KOPT-K1 (cell line): Measurements from ENCODE around the gene PKIG.
"Not testable (repeated sequence)": the region's sequence is repeated elsewhere in the genome, so short reads cannot be mapped to it uniquely, and the experiment has no call there.

Experiments used
- H3K27ac ChIP-seq: fragments of 200-600 bp; sonication (generic); 2 replicates; pipeline ENCODE4 v1.5.1; 2016; ENCODE audit warnings: antibody characterized with exemption, mild to moderate bottlenecking, low read depth, low read length; ENCODE audit not compliant: poor library complexity, severe bottlenecking
- H3K36me3 ChIP-seq: fragments of 200-600 bp; sonication (generic); 2 replicates; pipeline ENCODE4 v1.5.1; 2017; ENCODE audit warnings: antibody characterized with exemption, mild to moderate bottlenecking, low read length, moderate library complexity; ENCODE audit not compliant: insufficient read depth
- H3K9me3 ChIP-seq: fragments of 200-600 bp; sonication (generic); 2 replicates; pipeline ENCODE4 v1.5.1; 2017; ENCODE audit warnings: antibody characterized with exemption, low read length, mild to moderate bottlenecking; ENCODE audit not compliant: insufficient read depth, poor library complexity, severe bottlenecking

The PKIG gene

GRCh38 chr20:44646023-44646640, 63.8 kb downstream of the PKIG start:
- no peaks in the 10 kb centered on the region for H3K9me3 ChIP-seq
- peaks cover 62% of the 10 kb centered on the region for H3K36me3 ChIP-seq
- H3K27ac ChIP-seq = peak overlapping the region; percentile 95

- Histone ChIP-seq H3K27ac (peak overlapping the region; percentile 95), H3K36me3 (peaks cover 56% of the 10 kb centered on the region), H3K9me3 (no peaks in the 10 kb centered on the region)
Measured at GRCh38 chr20:44646641-44647274, 64.4 kb downstream of the PKIG start.

GRCh38 chr20:44648068-44648467, 65.7 kb downstream of the PKIG start:
- peak overlapping the region; percentile 95 for H3K27ac ChIP-seq
- peaks cover 43% of the 10 kb centered on the region for H3K36me3 ChIP-seq
- no peaks in the 10 kb centered on the region for H3K9me3 ChIP-seq

GRCh38 chr20:44648579-44648978, 66.2 kb downstream of the PKIG start:
- Histone ChIP-seq H3K9me3 (no peaks in the 10 kb centered on the region), H3K27ac (peak overlapping the region; percentile 95), H3K36me3 (peaks cover 38% of the 10 kb centered on the region)

- H3K27ac ChIP-seq = peak overlapping the region; percentile 95
- H3K9me3 ChIP-seq = no peaks in the 10 kb centered on the region
- H3K36me3 ChIP-seq = peaks cover 33% of the 10 kb centered on the region
Measured at GRCh38 chr20:44649126-44649525, 66.7 kb downstream of the PKIG start.

- Histone ChIP-seq H3K27ac (peak overlapping the region; percentile 95), H3K9me3 (no peaks in the 10 kb centered on the region), H3K36me3 (peaks cover 35% of the 10 kb centered on the region)
Measured at GRCh38 chr20:44649976-44650375, 67.6 kb downstream of the PKIG start.

- Histone ChIP-seq H3K27ac (peak overlapping the region; percentile 95), H3K9me3 (no peaks in the 10 kb centered on the region), H3K36me3 (peaks cover 43% of the 10 kb centered on the region)
Measured at GRCh38 chr20:44650771-44651433, 68.5 kb downstream of the PKIG start.

- H3K9me3 ChIP-seq = no peaks in the 10 kb centered on the region
- peaks cover 47% of the 10 kb centered on the region for H3K36me3 ChIP-seq
- peak overlapping the region; percentile 95 for H3K27ac ChIP-seq
Measured at GRCh38 chr20:44651434-44651683, 69.0 kb downstream of the PKIG start.

- H3K36me3 ChIP-seq = peaks cover 50% of the 10 kb centered on the region
- no peaks in the 10 kb centered on the region for H3K9me3 ChIP-seq
- H3K27ac ChIP-seq = peak within 1 kb of the TSS; percentile 95
Measured at GRCh38 chr20:44651684-44652423, 69.5 kb downstream of the PKIG start, which contains the start of gene ADA. ADA (minus strand) TSS chr20:44651699; CDS start chr20:44651607, 92 bp downstream.

GRCh38 chr20:44653546-44653945, 71.2 kb downstream of the PKIG start:
- peaks cover 51% of the 10 kb centered on the region for H3K36me3 ChIP-seq
- peak overlapping the region; percentile 95 for H3K27ac ChIP-seq
- peaks cover 8% of the 10 kb centered on the region for H3K9me3 ChIP-seq

GRCh38 chr20:44654210-44654609, 71.8 kb downstream of the PKIG start:
- H3K9me3 ChIP-seq = not testable (repeated sequence)

GRCh38 chr20:44656448-44656847, 74.1 kb downstream of the PKIG start:
- Histone ChIP-seq H3K9me3 (peaks cover 8% of the 10 kb centered on the region), H3K36me3 (peaks cover 71% of the 10 kb centered on the region), H3K27ac (peak overlapping the region; percentile 6)

More at GRCh38 chr20:44654210-44654609, 71.8 kb downstream of the PKIG start:
- H3K27ac ChIP-seq = not testable (repeated sequence)
- peaks cover 51% of the 10 kb centered on the region for H3K36me3 ChIP-seq

- Histone ChIP-seq H3K27ac (no peak overlapping the region), H3K9me3 (peaks cover 8% of the 10 kb centered on the region), H3K36me3 (peaks cover 85% of the 10 kb centered on the region)
Measured at GRCh38 chr20:44657875-44658274, 75.5 kb downstream of the PKIG start.

GRCh38 chr20:44658810-44659209, 76.4 kb downstream of the PKIG start:
- Histone ChIP-seq H3K9me3 (peaks cover 8% of the 10 kb centered on the region), H3K27ac (no peak overlapping the region)

GRCh38 chr20:44659931-44660330, 77.6 kb downstream of the PKIG start:
- Histone ChIP-seq H3K27ac (peak overlapping the region; percentile 17), H3K36me3 (peaks cover 97% of the 10 kb centered on the region)

More at GRCh38 chr20:44658810-44659209, 76.4 kb downstream of the PKIG start:
- H3K36me3 ChIP-seq = peaks cover 94% of the 10 kb centered on the region

More at GRCh38 chr20:44659931-44660330, 77.6 kb downstream of the PKIG start:
- H3K9me3 ChIP-seq = peaks cover 8% of the 10 kb centered on the region
